Thoracic aorta (tissue), 2 donors: ENCODE measurements around the gene CZIB. TPM values are rescaled to one million over a fixed set of nuclear protein-coding genes. Genes with fewer than 3 reads are reported as not detected.
"Not testable (repeated sequence)": the region's sequence is repeated elsewhere in the genome, so short reads cannot be mapped to it uniquely, and the experiment has no call there.

Experiments
- ATAC-seq: fragments of 150-250 bp; one replicate; pipeline ENCODE4 v1.8.0; 2017; ENCODE audit warnings: low read depth; ENCODE audit not compliant: insufficient number of reproducible peaks, low FRiP score
- DNase-seq: peaks from one replicate; pipeline ENCODE4 v3.0.0-alpha.2; 2020; ENCODE audit warnings: low spot score
- H3K27ac ChIP-seq, 2 donors: fragments of 200-600 bp; sonication (generic); 1 replicate in 1 of 2; 2 replicates in 1 of 2; pipeline ENCODE4 v1.5.1; 2016; ENCODE audit warnings: mild to moderate bottlenecking in 2 of 2, moderate library complexity in 2 of 2
- H3K27me3 ChIP-seq: fragments of 200-600 bp; sonication (generic); replicated peaks from 2 replicates; pipeline ENCODE4 v1.6.0; 2016; ENCODE audit warnings: mild to moderate bottlenecking; ENCODE audit not compliant: insufficient read depth
- H3K36me3 ChIP-seq: fragments of 200-600 bp; sonication (generic); one replicate; pipeline ENCODE4 v1.5.1; 2016
- H3K4me1 ChIP-seq, 2 donors: fragments of 200-600 bp; sonication (generic); 1 replicate in 1 of 2; 2 replicates in 1 of 2; pipeline versions ENCODE4 v1.5.1 to v1.6.0; 2016; ENCODE audit warnings: low read depth in 2 of 2, mild to moderate bottlenecking in 1 of 2; ENCODE audit not compliant: control insufficient read depth in 1 of 2
- H3K4me3 ChIP-seq: fragments of 200-600 bp; sonication (generic); 2 replicates; pipeline ENCODE4 v1.5.1; 2016; ENCODE audit warnings: mild to moderate bottlenecking
- H3K9me3 ChIP-seq: fragments of 200-600 bp; sonication (generic); 2 replicates; pipeline ENCODE4 v1.5.1; 2016
- total RNA-seq, 2 donors: library from RNA; depleted of rRNA; stranded (reverse); fragments of >200 nt; gene quantifications; one replicate each; pipeline versions ENCODE4 v1.1.0 to v1.2.3, GENCODE V29; 2016
- TF ChIP-seq, protein P1 (sequence below): fragments of 200-600 bp; sonication (generic); IDR thresholded peaks from one replicate; pipeline ENCODE4 v1.5.1; 2019; ENCODE audit warnings: antibody characterized with exemption

The CZIB gene
- total RNA-seq, 2 donors from 2014 or later, result 46.4 to 49.6 TPM

DNA sequence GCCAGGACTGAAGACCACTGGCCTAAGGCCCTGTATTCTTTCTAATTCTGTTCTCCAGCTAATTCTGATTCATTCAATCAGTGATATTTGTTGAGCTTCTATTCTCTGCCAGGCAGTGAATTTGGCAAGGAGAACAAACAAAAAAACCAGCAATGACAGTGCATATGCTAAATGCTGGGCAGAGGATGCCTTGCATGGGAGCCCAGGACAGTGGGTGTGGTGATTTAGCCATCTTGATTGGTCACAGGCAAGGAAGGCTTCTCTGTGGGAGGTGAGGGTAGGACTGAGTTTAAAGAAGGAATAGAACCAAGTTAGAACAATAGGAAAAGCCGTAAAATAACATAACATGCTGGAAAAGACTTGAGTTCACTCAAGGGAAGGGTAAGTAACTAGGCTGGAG lies 33.0 kb downstream of the CZIB start:
- ATAC-seq, result no peak

DNA sequence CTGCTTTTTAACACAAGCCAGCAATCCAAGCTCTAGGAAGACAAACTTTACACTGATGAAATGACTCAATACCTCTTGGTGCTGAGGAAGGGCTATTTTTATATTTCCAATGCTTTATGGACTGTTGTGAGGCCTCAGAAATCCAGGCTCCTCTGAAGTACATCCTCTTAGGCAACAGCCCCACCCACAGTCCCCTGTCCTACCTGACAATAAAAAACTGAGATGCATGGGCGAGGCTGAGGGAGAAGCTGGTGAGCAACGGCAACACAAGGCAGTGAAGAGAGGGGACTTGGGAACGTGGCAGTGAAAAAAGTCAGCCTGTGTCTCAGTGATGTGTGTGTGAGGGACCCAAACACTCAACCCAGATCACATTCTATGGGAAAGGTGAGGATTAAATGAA lies 33.9 kb downstream of the CZIB start:
- ATAC-seq (no peak), DNase-seq (no peak)
- H3K27ac ChIP-seq, result no peak overlapping the region
- H3K27me3 ChIP-seq, result no peaks in the 10 kb centered on the region
- H3K4me3 ChIP-seq, result no peak overlapping the region
- no peaks in the 10 kb centered on the region for H3K4me1 ChIP-seq
- H3K9me3 ChIP-seq, result no peaks in the 10 kb centered on the region
- TF ChIP-seq, protein P1, sequence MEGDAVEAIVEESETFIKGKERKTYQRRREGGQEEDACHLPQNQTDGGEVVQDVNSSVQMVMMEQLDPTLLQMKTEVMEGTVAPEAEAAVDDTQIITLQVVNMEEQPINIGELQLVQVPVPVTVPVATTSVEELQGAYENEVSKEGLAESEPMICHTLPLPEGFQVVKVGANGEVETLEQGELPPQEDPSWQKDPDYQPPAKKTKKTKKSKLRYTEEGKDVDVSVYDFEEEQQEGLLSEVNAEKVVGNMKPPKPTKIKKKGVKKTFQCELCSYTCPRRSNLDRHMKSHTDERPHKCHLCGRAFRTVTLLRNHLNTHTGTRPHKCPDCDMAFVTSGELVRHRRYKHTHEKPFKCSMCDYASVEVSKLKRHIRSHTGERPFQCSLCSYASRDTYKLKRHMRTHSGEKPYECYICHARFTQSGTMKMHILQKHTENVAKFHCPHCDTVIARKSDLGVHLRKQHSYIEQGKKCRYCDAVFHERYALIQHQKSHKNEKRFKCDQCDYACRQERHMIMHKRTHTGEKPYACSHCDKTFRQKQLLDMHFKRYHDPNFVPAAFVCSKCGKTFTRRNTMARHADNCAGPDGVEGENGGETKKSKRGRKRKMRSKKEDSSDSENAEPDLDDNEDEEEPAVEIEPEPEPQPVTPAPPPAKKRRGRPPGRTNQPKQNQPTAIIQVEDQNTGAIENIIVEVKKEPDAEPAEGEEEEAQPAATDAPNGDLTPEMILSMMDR, result no peak
- no peaks in the 10 kb centered on the region for H3K36me3 ChIP-seq

More for the DNA sequence above, 33.0 kb downstream of the CZIB start:
- Histone ChIP-seq H3K4me3 (no peak overlapping the region), H3K9me3 (no peaks in the 10 kb centered on the region), H3K4me1 (no peaks in the 10 kb centered on the region), H3K36me3 (no peaks in the 10 kb centered on the region), H3K27me3 (no peaks in the 10 kb centered on the region), H3K27ac (no peak overlapping the region)
- TF ChIP-seq, protein P1, result no peak
- no peak for DNase-seq

DNA sequence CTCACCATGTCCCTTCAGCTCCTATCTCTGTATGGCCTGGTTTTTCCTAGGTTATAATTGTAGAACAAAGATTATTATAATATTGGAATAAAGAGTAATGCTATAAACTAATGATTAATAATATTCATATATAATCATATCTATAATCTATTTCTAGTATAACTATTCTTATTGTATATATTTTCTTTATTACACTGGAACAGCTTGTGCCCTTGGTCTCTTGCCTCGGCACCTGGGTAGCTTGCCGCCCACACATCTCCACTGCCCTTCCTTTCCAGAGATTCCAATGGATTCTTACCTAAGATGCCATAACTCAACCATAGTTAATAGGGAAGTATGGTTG lies 34.5 kb downstream of the CZIB start:
- H3K27ac ChIP-seq, DNase-seq, H3K36me3 ChIP-seq, H3K4me3 ChIP-seq, H3K9me3 ChIP-seq, H3K27me3 ChIP-seq, H3K4me1 ChIP-seq, ATAC-seq: not testable (repeated sequence)

DNA sequence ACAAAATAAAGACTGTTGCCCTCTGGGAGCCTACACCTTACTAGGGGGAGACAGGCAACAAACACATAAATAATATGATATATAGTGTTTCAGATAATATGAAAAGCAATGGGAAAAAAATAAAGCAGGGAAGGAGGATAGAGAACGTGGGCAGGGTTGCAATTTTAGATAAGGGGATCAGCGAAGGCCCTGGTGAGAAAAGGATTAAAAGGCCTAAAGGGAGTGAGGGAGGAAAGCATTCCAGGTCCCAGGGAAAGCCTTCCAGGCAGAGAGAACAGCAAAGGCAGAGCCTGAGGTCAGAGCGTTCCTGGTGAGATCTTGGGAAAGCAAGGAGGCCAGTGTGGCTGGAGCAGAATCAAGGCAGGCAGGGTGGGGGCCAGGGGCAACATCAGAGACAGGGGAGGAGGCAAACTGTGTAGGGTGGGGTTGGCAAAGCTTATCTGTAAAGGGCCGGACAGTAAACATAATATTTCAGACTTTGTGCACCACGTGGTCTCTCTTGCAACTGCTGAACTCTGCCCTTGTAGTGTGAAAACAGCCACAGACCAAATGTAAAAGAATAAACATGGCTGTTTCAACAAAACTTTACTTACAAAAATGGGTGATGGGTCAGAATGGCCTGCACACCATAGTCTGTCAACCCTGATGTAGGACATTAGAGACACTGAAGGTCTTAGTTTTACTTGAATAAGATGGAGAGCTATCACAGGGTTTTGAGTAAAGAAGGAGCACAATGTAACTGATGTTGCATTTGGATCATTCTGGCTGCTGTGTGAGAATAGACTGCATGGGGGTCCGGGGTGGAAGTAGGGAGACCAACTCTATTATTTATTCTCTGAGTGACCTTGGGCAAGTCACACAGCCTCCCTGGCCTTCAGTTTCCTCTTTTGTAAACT lies 37.1 kb downstream of the CZIB start:
- Histone ChIP-seq H3K36me3 (no peaks in the 10 kb centered on the region), H3K4me3 (no peak overlapping the region), H3K27me3 (no peaks in the 10 kb centered on the region), H3K9me3 (no peaks in the 10 kb centered on the region), H3K27ac (no peak overlapping the region), H3K4me1 (no peaks in the 10 kb centered on the region)
- TF ChIP-seq, protein P1, result no peak
- no peak for DNase-seq
- ATAC-seq, result no peak

DNA sequence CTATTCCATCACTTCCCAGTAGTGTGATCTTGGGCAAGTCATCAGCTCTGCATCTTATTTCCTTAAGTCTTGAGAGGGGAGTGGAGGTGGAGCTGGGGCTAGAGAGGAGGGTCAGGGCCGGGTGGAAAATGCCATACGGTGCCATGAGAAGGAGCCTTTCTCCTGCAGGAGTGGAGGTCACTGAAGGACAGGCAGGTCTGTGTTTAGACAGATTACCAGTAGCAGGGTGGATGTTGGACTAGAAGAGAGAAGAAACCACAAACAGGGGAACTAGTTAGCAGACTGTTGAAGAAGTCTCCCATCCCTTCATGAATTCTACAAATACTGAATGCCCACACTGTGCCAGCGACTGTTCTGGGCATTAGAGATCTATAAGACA lies 37.7 kb downstream of the CZIB start:
- no peaks in the 10 kb centered on the region for H3K36me3 ChIP-seq
- DNase-seq, result no peak
- H3K27me3 ChIP-seq, result no peaks in the 10 kb centered on the region
- no peak overlapping the region for H3K27ac ChIP-seq
- ATAC-seq, result no peak
- TF ChIP-seq, protein P1, result no peak
- H3K4me3 ChIP-seq, result no peak overlapping the region
- no peaks in the 10 kb centered on the region for H3K9me3 ChIP-seq
- no peaks in the 10 kb centered on the region for H3K4me1 ChIP-seq
